ENCODE measurements around the gene LOXL1.
A peak's percentile ranks its signal among the peaks of the same experiment; 100 is the strongest.

DNA sequence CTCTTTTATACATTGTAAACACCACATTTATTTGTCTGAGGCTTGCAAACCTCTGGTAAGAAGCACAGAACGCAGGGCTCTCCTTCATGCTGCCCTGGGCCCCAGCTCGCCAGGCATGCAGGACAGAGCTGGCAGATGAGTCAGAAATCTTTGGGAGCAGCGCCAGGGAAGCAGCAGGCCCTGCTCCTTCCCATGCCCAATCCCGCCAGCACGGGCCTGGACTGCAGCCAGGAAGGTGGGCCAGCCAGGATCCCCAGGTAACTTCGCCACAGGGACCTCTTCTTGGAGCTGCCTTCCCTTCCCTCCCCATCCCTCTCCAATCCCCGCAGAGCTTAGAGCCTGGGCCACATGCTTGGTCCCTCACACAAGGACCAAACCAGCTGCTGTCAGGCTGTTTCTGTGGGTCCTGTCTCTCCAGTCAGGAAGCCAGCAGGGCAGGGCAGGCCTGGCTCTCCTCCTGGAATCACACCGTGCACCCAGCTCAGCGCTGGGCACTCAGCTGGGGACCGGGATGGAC is 57.0 kb downstream of the LOXL1 start:
- peak; percentile 43 for TF ChIP-seq POLR2AphosphoS5 (IDR thresholded peaks at IDR 0.05)
- TF ChIP-seq, protein P1, sequence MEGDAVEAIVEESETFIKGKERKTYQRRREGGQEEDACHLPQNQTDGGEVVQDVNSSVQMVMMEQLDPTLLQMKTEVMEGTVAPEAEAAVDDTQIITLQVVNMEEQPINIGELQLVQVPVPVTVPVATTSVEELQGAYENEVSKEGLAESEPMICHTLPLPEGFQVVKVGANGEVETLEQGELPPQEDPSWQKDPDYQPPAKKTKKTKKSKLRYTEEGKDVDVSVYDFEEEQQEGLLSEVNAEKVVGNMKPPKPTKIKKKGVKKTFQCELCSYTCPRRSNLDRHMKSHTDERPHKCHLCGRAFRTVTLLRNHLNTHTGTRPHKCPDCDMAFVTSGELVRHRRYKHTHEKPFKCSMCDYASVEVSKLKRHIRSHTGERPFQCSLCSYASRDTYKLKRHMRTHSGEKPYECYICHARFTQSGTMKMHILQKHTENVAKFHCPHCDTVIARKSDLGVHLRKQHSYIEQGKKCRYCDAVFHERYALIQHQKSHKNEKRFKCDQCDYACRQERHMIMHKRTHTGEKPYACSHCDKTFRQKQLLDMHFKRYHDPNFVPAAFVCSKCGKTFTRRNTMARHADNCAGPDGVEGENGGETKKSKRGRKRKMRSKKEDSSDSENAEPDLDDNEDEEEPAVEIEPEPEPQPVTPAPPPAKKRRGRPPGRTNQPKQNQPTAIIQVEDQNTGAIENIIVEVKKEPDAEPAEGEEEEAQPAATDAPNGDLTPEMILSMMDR (IDR thresholded peaks at IDR 0.05) = no peak
- no peak for TF ChIP-seq POLR2A (IDR thresholded peaks at IDR 0.05)

All from prostate gland (tissue), 2 donors.